Keratinocyte (primary cell): ENCODE data around the gene TOR1AIP2. TPM values are rescaled to one million over a fixed set of nuclear protein-coding genes. Genes with fewer than 3 reads are reported as not detected.

Experiments
- DNase-seq: peaks from one replicate; pipeline ENCODE4 v3.0.0-alpha.2; 2011; ENCODE audit warnings: low read depth, missing footprints, low spot score
- FAIRE-seq: peaks from 2 replicates; lab custom pipeline; 2011; peaks lifted over from hg19 to GRCh38; lab: Jason Lieb, UNC
- H2AFZ ChIP-seq: 2 replicates; pipeline ENCODE4 v1.6.0; 2012; ENCODE audit warnings: low read length, control low read depth, inconsistent platforms; ENCODE audit not compliant: control insufficient read depth
- H3K27ac ChIP-seq: 2 replicates; pipeline ENCODE4 v1.5.1; 2011; ENCODE audit warnings: low read length; ENCODE audit not compliant: control insufficient read depth, insufficient read depth
- H3K27me3 ChIP-seq: 3 replicates; pipeline ENCODE4 v1.6.0; 2011; ENCODE audit warnings: low read length; ENCODE audit not compliant: control insufficient read depth, insufficient read depth; ENCODE audit errors: extremely low read depth
- H3K36me3 ChIP-seq, 2 experiments: 2 replicates in 1 of 2; 3 replicates in 1 of 2; pipeline ENCODE4 v1.5.1; 2011; ENCODE audit warnings: low read length in 2 of 2, mild to moderate bottlenecking in 1 of 2; ENCODE audit not compliant: control insufficient read depth in 2 of 2, insufficient read depth in 2 of 2; ENCODE audit errors: extremely low read depth in 1 of 2
- H3K4me1 ChIP-seq: 3 replicates; pipeline ENCODE4 v1.5.1; 2011; ENCODE audit warnings: low read length; ENCODE audit not compliant: control insufficient read depth, insufficient read depth; ENCODE audit errors: extremely low read depth
- H3K4me2 ChIP-seq: 3 replicates; pipeline ENCODE4 v1.6.0; 2011; ENCODE audit warnings: low read depth, low read length; ENCODE audit not compliant: control insufficient read depth, insufficient read depth; ENCODE audit errors: extremely low read depth
- H3K4me3 ChIP-seq, 3 experiments: fragments of 200-600 bp in 1 of 3; sonication (generic) in 1 of 3; 2 replicates in 2 of 3; 3 replicates in 1 of 3; pipeline ENCODE4 v1.5.1; 2011 to 2016; ENCODE audit warnings: low read length in 3 of 3, mild to moderate bottlenecking in 3 of 3, control low read depth in 2 of 3, inconsistent platforms in 1 of 3, low read depth in 1 of 3, mixed read lengths in 1 of 3, mixed run types in 1 of 3, moderate library complexity in 1 of 3; ENCODE audit not compliant: control insufficient read depth in 2 of 3, insufficient read depth in 2 of 3; ENCODE audit errors: extremely low read depth in 1 of 3
- H3K79me2 ChIP-seq: 2 replicates; pipeline ENCODE4 v1.6.0; 2012; ENCODE audit warnings: low read length; ENCODE audit not compliant: control insufficient read depth, insufficient read depth
- H3K9ac ChIP-seq: 3 replicates; pipeline ENCODE4 v1.6.0; 2011; ENCODE audit warnings: low read length; ENCODE audit not compliant: control insufficient read depth, insufficient read depth; ENCODE audit errors: extremely low read depth
- H3K9me1 ChIP-seq: 3 replicates; pipeline ENCODE4 v1.6.0; 2011; ENCODE audit warnings: low read length; ENCODE audit not compliant: control insufficient read depth, insufficient read depth; ENCODE audit errors: extremely low read depth
- H3K9me3 ChIP-seq: 2 replicates; pipeline ENCODE4 v1.5.1; 2012; ENCODE audit warnings: low read depth, low read length; ENCODE audit not compliant: control insufficient read depth
- H4K20me1 ChIP-seq: 3 replicates; pipeline ENCODE4 v1.6.0; 2011; ENCODE audit warnings: low read length; ENCODE audit not compliant: control insufficient read depth, insufficient read depth; ENCODE audit errors: extremely low read depth
- CTCF ChIP-seq, 3 experiments: IDR thresholded peaks in 1 of 3; conservative IDR thresholded peaks in 1 of 3; optimal IDR thresholded peaks in 1 of 3; 2 replicates in 2 of 3; 3 replicates in 1 of 3; pipeline versions ENCODE3 to v1.5.1; 2011; ENCODE audit warnings: low read length in 3 of 3, mild to moderate bottlenecking in 3 of 3, moderate library complexity in 2 of 3, control low read depth in 1 of 3, inconsistent platforms in 1 of 3; ENCODE audit not compliant: insufficient read depth in 2 of 3; ENCODE audit errors: extremely low read depth in 1 of 3
- EZH2 ChIP-seq: IDR thresholded peaks from one replicate; pipeline ENCODE4 v1.6.1; 2012; ENCODE audit warnings: inconsistent platforms, mild to moderate bottlenecking, low read length, moderate library complexity
- dilution Hi-C: fragments of 300-500 bp; cut with MboI; formaldehyde crosslinking; loops from one replicate; pipeline ENCODE4 v1.7.0; 2020; ENCODE audit warnings: low sequenced_read_pairs; ENCODE audit not compliant: extremely low pct_ligation_motif_present
- polyA plus RNA-seq, 5 experiments: library from polyadenylated mRNA; depleted of rRNA in 3 of 5; stranded (reverse) in 3 of 5; stranded (forward) in 1 of 5; unstranded in 1 of 5; fragments of >200 nt; gene quantifications; 1 replicate in 1 of 5; 2 replicates in 3 of 5; 3 replicates in 1 of 5; pipeline versions ENCODE4 v1.2.1 to v1.2.3, GENCODE V29; 2011 to 2012; ENCODE audit warnings: missing spikeins in 2 of 5, low read depth in 1 of 5, low replicate concordance in 1 of 5

The TOR1AIP2 gene
- polyA plus RNA-seq, 1 donor (not counting 4 experiments of a cell fraction or from before 2014, with no cell fraction given): 49.9 TPM

- dilution Hi-C loops: loop anchor here (25.0 kb wide), 1 partner anchor 105 kb away; no protein-coding TSS in a partner anchor
- TF ChIP-seq CTCF (optimal IDR thresholded peaks at IDR 0.05 in 1 of 3, IDR thresholded peaks at IDR 0.05 in 1 of 3, conservative IDR thresholded peaks at IDR 0.05 in 1 of 3; ENCODE audit: extremely low read depth in 1 of 3, insufficient read depth in 2 of 3, low read length in 3 of 3): no peak
- TF ChIP-seq EZH2: no peak
- no peak for FAIRE-seq
Measured at GRCh38 chr1:179817056-179817455, 60.5 kb downstream of the TOR1AIP2 start.

GRCh38 chr1:179816196-179816960 is 61.2 kb downstream of the TOR1AIP2 start:
- Histone ChIP-seq H2AFZ (no peak overlapping the region), H3K9me1 (no peaks in the 10 kb centered on the region), H3K4me2 (no peak overlapping the region), H3K27ac (no peak overlapping the region), H3K4me3 (no peak overlapping the region), H3K9me3 (no peaks in the 10 kb centered on the region), H3K9ac (no peak overlapping the region), H4K20me1 (no peaks in the 10 kb centered on the region), H3K36me3 (no peaks in the 10 kb centered on the region), H3K79me2 (no peaks in the 10 kb centered on the region), H3K4me1 (peaks cover 3% of the 10 kb centered on the region), H3K27me3 (peaks cover 37% of the 10 kb centered on the region)
- DNase-seq: no peak
- dilution Hi-C loops: loop anchor here (25.0 kb wide), 1 partner anchor 104 kb away; no protein-coding TSS in a partner anchor
- TF ChIP-seq CTCF (optimal IDR thresholded peaks at IDR 0.05 in 1 of 3, IDR thresholded peaks at IDR 0.05 in 1 of 3, conservative IDR thresholded peaks at IDR 0.05 in 1 of 3; ENCODE audit: extremely low read depth in 1 of 3, insufficient read depth in 2 of 3, low read length in 3 of 3) (no peak), EZH2 (no peak)
- FAIRE-seq: no peak

More at GRCh38 chr1:179817056-179817455, 60.5 kb downstream of the TOR1AIP2 start:
- Histone ChIP-seq H3K9me1 (no peaks in the 10 kb centered on the region), H3K4me1 (peaks cover 3% of the 10 kb centered on the region), H3K4me2 (no peak overlapping the region), H3K9ac (no peak overlapping the region), H3K27me3 (peaks cover 32% of the 10 kb centered on the region), H2AFZ (no peak overlapping the region), H3K4me3 (no peak overlapping the region), H3K27ac (no peak overlapping the region), H4K20me1 (no peaks in the 10 kb centered on the region), H3K9me3 (no peaks in the 10 kb centered on the region), H3K36me3 (no peaks in the 10 kb centered on the region), H3K79me2 (no peaks in the 10 kb centered on the region)
- DNase-seq: no peak
